WTC11 (cell line): ENCODE data around the gene STXBP1. TPM values are rescaled to one million over a fixed set of nuclear protein-coding genes. Genes with fewer than 3 reads are reported as not detected.
A peak's percentile ranks its signal among the peaks of the same experiment; 100 is the strongest.

Source experiments
- ATAC-seq: fragments of 200-7000 bp; cut with Tn5 transposase; 2 replicates; pipeline ENCODE4 v1.10.0; 2021; ENCODE audit warnings: mild to moderate bottlenecking, moderate library complexity
- CTCF ChIA-PET: fragments of 300-600 bp; sonication (Branson Sonifier 250); formaldehyde crosslinking; loops from one replicate; lab custom pipeline; 2021; ENCODE audit warnings: antibody characterized with exemption; lab: Charles Lee
- POLR2A ChIA-PET: fragments of 350-600 bp; sonication (Branson Sonifier 250); formaldehyde crosslinking; loops from one replicate; lab custom pipeline; 2021; ENCODE audit warnings: antibody characterized with exemption; lab: Charles Lee
- DNase-seq: peaks from one replicate; pipeline ENCODE4 v3.0.0; 2021; ENCODE audit warnings: low spot score
- H3K27ac Mint-ChIP-seq: 2 replicates; pipeline ENCODE4 v1.8.0; 2021; ENCODE audit warnings: mixed read lengths
- H3K27me3 Mint-ChIP-seq: 2 replicates; pipeline ENCODE4 v1.8.0; 2021; ENCODE audit warnings: low read depth, mild to moderate bottlenecking, moderate library complexity, mixed read lengths
- H3K36me3 Mint-ChIP-seq: 2 replicates; pipeline ENCODE4 v1.8.0; 2021; ENCODE audit warnings: mixed read lengths
- H3K4me1 Mint-ChIP-seq: 2 replicates; pipeline ENCODE4 v1.8.0; 2022; ENCODE audit warnings: mixed read lengths
- H3K4me3 Mint-ChIP-seq: 2 replicates; pipeline ENCODE4 v1.8.0; 2021; ENCODE audit warnings: mild to moderate bottlenecking, moderate library complexity, mixed read lengths
- H3K9me3 Mint-ChIP-seq: 2 replicates; pipeline ENCODE4 v1.8.0; 2021; ENCODE audit warnings: mixed read lengths
- AR ChIP-seq: fragments of 250-450 bp; sonication (Bioruptor Pico); IDR thresholded peaks from 2 replicates; pipeline ENCODE4 v1.9.0; 2021; ENCODE audit warnings: mild to moderate bottlenecking
- CREM ChIP-seq: sonication (generic); formaldehyde crosslinking; IDR thresholded peaks from 2 replicates; pipeline ENCODE4 v1.8.1; 2022; ENCODE audit warnings: mild to moderate bottlenecking, missing genetic modification reagents, moderate library complexity
- E2F5 ChIP-seq: sonication (generic); formaldehyde crosslinking; IDR thresholded peaks from 2 replicates; pipeline ENCODE4 v1.8.1; 2022; ENCODE audit warnings: mild to moderate bottlenecking, moderate library complexity, missing genetic modification reagents
- ELF4 ChIP-seq: sonication (generic); formaldehyde crosslinking; IDR thresholded peaks from 2 replicates; pipeline ENCODE4 v1.8.1; 2022; ENCODE audit warnings: low read depth, mild to moderate bottlenecking, moderate library complexity, missing genetic modification reagents
- EMX1 ChIP-seq: fragments of 250-450 bp; sonication (Bioruptor Pico); IDR thresholded peaks from 2 replicates; pipeline ENCODE4 v1.8.0; 2021; ENCODE audit warnings: mild to moderate bottlenecking
- ESRRA ChIP-seq: sonication (generic); formaldehyde crosslinking; IDR thresholded peaks from 2 replicates; pipeline ENCODE4 v1.8.1; 2022; ENCODE audit warnings: mild to moderate bottlenecking, missing genetic modification reagents, borderline replicate concordance
- FOXJ3 ChIP-seq: sonication (generic); formaldehyde crosslinking; IDR thresholded peaks from 2 replicates; pipeline ENCODE4 v1.9.0; 2021; ENCODE audit warnings: missing genetic modification reagents, mild to moderate bottlenecking, borderline replicate concordance
- GABPB1 ChIP-seq: sonication (generic); formaldehyde crosslinking; IDR thresholded peaks from 2 replicates; pipeline ENCODE4 v1.8.1; 2023; ENCODE audit warnings: mild to moderate bottlenecking, missing genetic modification reagents
- HMGA2 ChIP-seq: fragments of 250-450 bp; sonication (Bioruptor Pico); IDR thresholded peaks from 2 replicates; pipeline ENCODE4 v1.4.0; 2021; ENCODE audit warnings: mild to moderate bottlenecking, moderate library complexity
- IRF1 ChIP-seq: sonication (generic); formaldehyde crosslinking; IDR thresholded peaks from 2 replicates; pipeline ENCODE4 v1.8.0; 2023; ENCODE audit warnings: missing genetic modification reagents
- IRF2 ChIP-seq: sonication (generic); formaldehyde crosslinking; IDR thresholded peaks from 2 replicates; pipeline ENCODE4 v1.8.0; 2022; ENCODE audit warnings: low read depth, missing genetic modification reagents, borderline replicate concordance
- JAZF1 ChIP-seq: fragments of 250-450 bp; sonication (Bioruptor Pico); IDR thresholded peaks from 2 replicates; pipeline ENCODE4 v1.9.0; 2021; ENCODE audit warnings: moderate library complexity, mild to moderate bottlenecking, inconsistent platforms
- KAT7 ChIP-seq: sonication (generic); formaldehyde crosslinking; IDR thresholded peaks from 2 replicates; pipeline ENCODE4 v1.8.1; 2023; ENCODE audit warnings: missing genetic modification reagents, mild to moderate bottlenecking, borderline replicate concordance
- MXD4 ChIP-seq: fragments of 250-450 bp; sonication (Bioruptor Pico); IDR thresholded peaks from 2 replicates; pipeline ENCODE4 v1.8.0; 2021; ENCODE audit warnings: mild to moderate bottlenecking, moderate library complexity, borderline replicate concordance
- NR1H2 ChIP-seq: sonication (generic); formaldehyde crosslinking; IDR thresholded peaks from 2 replicates; pipeline ENCODE4 v1.9.0; 2021; ENCODE audit warnings: mild to moderate bottlenecking, moderate library complexity, missing genetic modification reagents
- TP53 ChIP-seq: sonication (generic); formaldehyde crosslinking; IDR thresholded peaks from 2 replicates; pipeline ENCODE4 v1.8.1; 2023; ENCODE audit warnings: mild to moderate bottlenecking, missing genetic modification reagents
- ZNF121 ChIP-seq: sonication (generic); formaldehyde crosslinking; IDR thresholded peaks from 2 replicates; pipeline ENCODE4 v1.8.0; 2023; ENCODE audit warnings: missing genetic modification reagents
- ZNF317 ChIP-seq: sonication (generic); formaldehyde crosslinking; IDR thresholded peaks from 2 replicates; pipeline ENCODE4 v1.8.1; 2023; ENCODE audit warnings: low read depth, mild to moderate bottlenecking, moderate library complexity, missing genetic modification reagents, borderline replicate concordance
- ZNF416 ChIP-seq: fragments of 250-450 bp; sonication (Bioruptor Pico); IDR thresholded peaks from 2 replicates; pipeline ENCODE4 v1.9.0; 2021; ENCODE audit warnings: mild to moderate bottlenecking, inconsistent platforms
- total RNA-seq: library from RNA; stranded (reverse); gene quantifications from 3 replicates; pipeline ENCODE4 v1.2.3, GENCODE V29; 2021
- TF ChIP-seq, protein P1 (sequence below): sonication (generic); formaldehyde crosslinking; IDR thresholded peaks from 2 replicates; pipeline ENCODE4 v1.8.1; 2022; ENCODE audit warnings: low read depth, missing genetic modification reagents, borderline replicate concordance
- TF ChIP-seq, protein P2 (sequence below): sonication (generic); formaldehyde crosslinking; IDR thresholded peaks from 2 replicates; pipeline ENCODE4 v1.8.1; 2022; ENCODE audit warnings: mild to moderate bottlenecking, missing genetic modification reagents, moderate library complexity, borderline replicate concordance

STXBP1 gene
- total RNA-seq, 1 experiment from 2014 or later: 37.1 TPM

GRCh38 chr9:127697575-127697974 lies 85.5 kb downstream of the STXBP1 start:
- no peak overlapping the region for H3K27ac Mint-ChIP-seq
- 0 out of 2 replicates have a peak, but pooled peaks cover 3% of the 10 kb centered on the region for H3K4me1 Mint-ChIP-seq
- peaks cover 4% of the 10 kb centered on the region for H3K27me3 Mint-ChIP-seq
- H3K36me3 Mint-ChIP-seq: no peaks in the 10 kb centered on the region
- DNase-seq (no peak), ATAC-seq (no peak)
- ChIA-PET POLR2A (no interaction called here), CTCF (no interaction called here)
- H3K4me3 Mint-ChIP-seq: no peak overlapping the region
- TF ChIP-seq GABPB1 (no peak), KAT7 (no peak), NR1H2 (CRISPR knock-in tag) (no peak), IRF1 (CRISPR knock-in tag) (no peak), ZNF416 (CRISPR knock-in tag) (no peak), CREM (CRISPR knock-in tag) (no peak)
- H3K9me3 Mint-ChIP-seq: no peaks in the 10 kb centered on the region

DNA sequence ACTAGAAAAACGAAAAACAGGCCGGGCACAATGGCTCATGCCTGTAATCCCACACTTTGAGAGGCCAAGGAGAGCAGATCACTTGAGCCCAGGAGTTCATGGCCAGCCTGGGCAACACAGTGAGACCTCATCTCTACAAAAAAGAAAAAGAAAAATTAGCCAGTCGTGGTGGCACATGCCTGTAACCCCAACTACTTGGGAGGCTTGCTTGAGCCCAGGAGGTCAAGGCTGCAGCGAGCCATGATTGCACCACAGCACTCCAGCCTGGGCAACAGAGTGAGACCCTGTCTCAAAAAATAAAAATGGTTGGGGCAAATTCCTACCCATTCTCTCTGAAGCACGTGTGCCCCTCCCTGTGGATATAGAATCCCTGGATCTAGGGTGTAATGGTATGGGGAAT lies 86.3 kb downstream of the STXBP1 start:
- CTCF ChIA-PET: interaction anchor here (3.4 kb wide), 1 partner anchor 37 kb away, joined by 11 read pairs; the partner anchor contains the start of gene TOR2A
- POLR2A ChIA-PET: no interaction called here
- Mint-ChIP-seq H3K4me3 (peak overlapping the region; percentile 74), H3K27me3 (peaks cover 4% of the 10 kb centered on the region), H3K36me3 (no peaks in the 10 kb centered on the region), H3K27ac (no peak overlapping the region), H3K4me1 (0 out of 2 replicates have a peak, but pooled peaks cover 3% of the 10 kb centered on the region), H3K9me3 (no peaks in the 10 kb centered on the region)
- no peak for DNase-seq
- ATAC-seq: no peak
- TF ChIP-seq MXD4 (CRISPR knock-in tag) (no peak), ZNF121 (CRISPR knock-in tag) (peak; percentile 89)

- H3K27me3 Mint-ChIP-seq: peaks cover 4% of the 10 kb centered on the region
- ATAC-seq: peak; percentile 99
- H3K4me1 Mint-ChIP-seq: 0 out of 2 replicates have a peak, but pooled peaks cover 3% of the 10 kb centered on the region
- H3K4me3 Mint-ChIP-seq: peak overlapping the region; percentile 74
- POLR2A ChIA-PET: no interaction called here
- H3K27ac Mint-ChIP-seq: peak overlapping the region; percentile 92
- no peaks in the 10 kb centered on the region for H3K9me3 Mint-ChIP-seq
- no peaks in the 10 kb centered on the region for H3K36me3 Mint-ChIP-seq
- CTCF ChIA-PET: interaction anchor here (1.0 to 3.4 kb wide), 2 partner anchors 9 to 36 kb away, joined by 3 to 11 read pairs; partner anchors contain the start of gene TOR2A
- peak; percentile 95 for DNase-seq
- TF ChIP-seq ZNF317 (CRISPR knock-in tag) (no peak), IRF2 (CRISPR knock-in tag) (no peak), ESRRA (CRISPR knock-in tag) (no peak), HMGA2 (CRISPR knock-in tag) (no peak), JAZF1 (CRISPR knock-in tag) (no peak), AR (CRISPR knock-in tag) (no peak), ZNF416 (CRISPR knock-in tag) (no peak), E2F5 (CRISPR knock-in tag) (0 out of 2 replicates have a peak, but pooled peaks have one; percentile 26), ELF4 (CRISPR knock-in tag) (no peak), CREM (CRISPR knock-in tag) (peak; percentile 45; the same call in 1 of the 2 replicates), FOXJ3 (CRISPR knock-in tag) (no peak), TP53 (CRISPR knock-in tag) (no peak), MXD4 (CRISPR knock-in tag) (no peak), EMX1 (CRISPR knock-in tag) (no peak)
- TF ChIP-seq, protein P1, sequence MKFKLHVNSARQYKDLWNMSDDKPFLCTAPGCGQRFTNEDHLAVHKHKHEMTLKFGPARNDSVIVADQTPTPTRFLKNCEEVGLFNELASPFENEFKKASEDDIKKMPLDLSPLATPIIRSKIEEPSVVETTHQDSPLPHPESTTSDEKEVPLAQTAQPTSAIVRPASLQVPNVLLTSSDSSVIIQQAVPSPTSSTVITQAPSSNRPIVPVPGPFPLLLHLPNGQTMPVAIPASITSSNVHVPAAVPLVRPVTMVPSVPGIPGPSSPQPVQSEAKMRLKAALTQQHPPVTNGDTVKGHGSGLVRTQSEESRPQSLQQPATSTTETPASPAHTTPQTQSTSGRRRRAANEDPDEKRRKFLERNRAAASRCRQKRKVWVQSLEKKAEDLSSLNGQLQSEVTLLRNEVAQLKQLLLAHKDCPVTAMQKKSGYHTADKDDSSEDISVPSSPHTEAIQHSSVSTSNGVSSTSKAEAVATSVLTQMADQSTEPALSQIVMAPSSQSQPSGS: no peak
- TF ChIP-seq, protein P2, sequence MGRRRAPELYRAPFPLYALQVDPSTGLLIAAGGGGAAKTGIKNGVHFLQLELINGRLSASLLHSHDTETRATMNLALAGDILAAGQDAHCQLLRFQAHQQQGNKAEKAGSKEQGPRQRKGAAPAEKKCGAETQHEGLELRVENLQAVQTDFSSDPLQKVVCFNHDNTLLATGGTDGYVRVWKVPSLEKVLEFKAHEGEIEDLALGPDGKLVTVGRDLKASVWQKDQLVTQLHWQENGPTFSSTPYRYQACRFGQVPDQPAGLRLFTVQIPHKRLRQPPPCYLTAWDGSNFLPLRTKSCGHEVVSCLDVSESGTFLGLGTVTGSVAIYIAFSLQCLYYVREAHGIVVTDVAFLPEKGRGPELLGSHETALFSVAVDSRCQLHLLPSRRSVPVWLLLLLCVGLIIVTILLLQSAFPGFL (CRISPR knock-in tag): no peak
Observed at GRCh38 chr9:127698985-127699670, 87.1 kb downstream of the STXBP1 start.
